A204.1 (cell line): ENCODE results near the gene LSM8.
"Not testable (repeated sequence)": the region's sequence is repeated elsewhere in the genome, so short reads cannot be mapped to it uniquely, and the experiment has no call there.

Source experiments
- FAIRE-seq: peaks from 2 replicates; lab custom pipeline; 2012; peaks lifted over from hg19 to GRCh38; lab: Jason Lieb, UNC

The LSM8 gene

DNA sequence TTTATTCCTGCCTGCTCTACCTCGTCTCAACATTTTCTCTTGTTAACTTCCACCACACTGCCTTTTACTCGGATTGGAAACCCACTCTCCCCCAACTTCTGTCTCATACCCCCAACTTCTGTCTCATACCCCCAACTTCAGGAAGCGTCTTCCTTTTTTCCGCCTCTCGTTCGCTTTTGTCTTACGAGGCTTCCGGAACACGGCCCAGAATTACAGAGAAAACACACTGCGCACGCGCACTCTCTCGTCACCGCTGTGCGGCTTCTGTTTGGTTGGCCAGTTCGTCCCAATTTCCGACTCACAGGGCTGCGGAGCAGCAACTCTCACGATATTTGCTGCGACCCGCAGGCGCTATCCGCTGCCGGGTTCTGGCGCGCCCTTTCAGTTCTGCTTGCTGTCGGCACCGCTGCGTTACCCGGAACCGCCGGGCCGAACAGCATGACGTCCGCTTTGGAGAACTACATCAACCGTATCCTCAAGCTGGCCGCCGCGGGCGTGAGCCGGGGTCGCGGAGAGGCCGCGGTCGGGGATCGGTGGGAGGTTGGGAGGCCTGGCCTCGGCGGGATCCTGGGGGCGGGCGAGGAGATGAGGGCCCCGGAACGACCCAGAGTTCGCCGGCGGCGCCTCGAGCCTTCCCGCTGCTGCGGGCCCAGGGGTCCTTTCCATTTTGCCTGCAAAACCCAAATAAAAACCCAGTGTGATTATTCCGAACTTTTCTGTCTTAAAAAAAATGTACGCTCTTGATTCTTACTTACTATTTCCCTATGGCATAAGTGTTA, at the start of gene LSM8:
Gene LSM8 (plus strand): TSS at position 379 of the 779 bp plus-strand sequence. CDS start 60 bp downstream, at position 439.
- FAIRE-seq, result peak; percentile 99

DNA sequence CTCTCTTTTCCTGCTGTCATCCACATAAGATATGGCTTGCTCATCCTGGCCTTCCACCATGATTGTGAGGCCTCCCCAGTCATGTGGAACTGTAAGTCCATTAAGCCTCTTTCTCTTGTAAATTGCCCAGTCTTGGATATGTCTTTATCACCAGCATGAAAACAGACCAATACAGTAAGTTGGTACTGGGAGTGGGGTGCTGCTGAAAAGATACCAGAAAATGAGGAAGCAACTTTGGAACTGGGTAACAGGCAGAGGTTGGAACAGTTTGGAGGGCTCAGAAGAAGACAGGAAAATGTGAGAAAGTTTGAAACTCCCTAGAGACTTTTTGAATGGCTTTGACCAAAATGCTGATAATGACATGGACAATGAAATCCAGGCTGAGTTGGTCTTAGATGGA, 49.5 kb upstream of the LSM8 start:
- FAIRE-seq, result not testable (repeated sequence)

DNA sequence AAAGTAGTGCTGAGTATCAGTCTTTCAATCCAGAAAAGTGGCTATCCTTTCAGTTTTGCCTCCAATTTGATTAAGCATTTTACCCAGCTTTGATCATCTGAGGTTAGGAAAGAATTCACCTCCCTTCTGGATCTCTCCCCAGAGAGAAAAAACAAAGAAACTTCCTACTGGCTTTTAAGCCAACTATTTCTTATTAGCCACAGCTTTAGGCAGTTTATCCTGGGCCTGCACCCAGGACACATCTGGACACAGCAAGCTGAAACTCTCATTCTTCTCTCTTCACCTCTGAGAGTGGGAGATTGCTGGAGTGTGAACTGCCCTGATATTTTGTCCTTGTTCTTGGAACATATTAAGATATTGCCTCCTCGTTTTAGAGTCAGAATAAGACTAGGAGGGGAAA, 43.5 kb upstream of the LSM8 start:
- FAIRE-seq, result no peak

DNA sequence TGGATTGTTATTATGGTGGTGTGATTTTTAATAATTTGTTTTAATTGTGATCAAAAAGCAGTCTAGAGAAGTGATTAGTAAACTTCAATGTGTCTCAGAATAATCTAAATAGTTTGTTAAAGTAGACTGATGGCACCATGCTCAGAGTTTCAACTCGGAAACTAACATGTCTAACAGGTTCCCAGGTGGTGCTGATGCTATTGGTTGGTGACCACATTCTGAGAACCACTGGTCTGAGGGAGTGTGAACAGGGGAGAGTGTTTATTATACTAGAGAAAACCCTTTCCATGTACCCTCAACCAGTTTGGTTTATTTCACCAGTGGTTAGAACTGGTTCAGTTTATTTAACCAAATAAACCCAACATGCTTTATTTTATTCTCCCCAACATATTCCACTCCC, 42.0 kb upstream of the LSM8 start:
- FAIRE-seq, result no peak

DNA sequence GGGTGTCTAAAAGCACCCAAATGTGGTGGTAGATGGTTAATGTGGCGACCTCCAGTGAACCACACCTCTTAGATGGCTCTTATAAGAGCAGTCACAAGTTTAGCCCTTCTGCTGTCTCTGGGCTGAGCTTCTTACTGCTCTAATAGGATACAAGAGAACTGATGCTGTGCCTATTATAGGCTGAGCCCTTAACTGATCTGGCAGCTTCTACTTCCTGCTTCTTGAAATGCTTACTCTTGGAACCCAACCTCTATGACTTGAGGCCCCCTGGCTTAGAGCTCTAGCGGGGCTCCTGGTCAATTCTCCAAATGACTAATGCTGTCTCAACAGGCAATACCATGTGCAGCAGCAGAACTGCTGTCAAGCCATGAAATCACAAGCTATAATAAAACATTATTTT, 35.0 kb upstream of the LSM8 start:
- no peak for FAIRE-seq

DNA sequence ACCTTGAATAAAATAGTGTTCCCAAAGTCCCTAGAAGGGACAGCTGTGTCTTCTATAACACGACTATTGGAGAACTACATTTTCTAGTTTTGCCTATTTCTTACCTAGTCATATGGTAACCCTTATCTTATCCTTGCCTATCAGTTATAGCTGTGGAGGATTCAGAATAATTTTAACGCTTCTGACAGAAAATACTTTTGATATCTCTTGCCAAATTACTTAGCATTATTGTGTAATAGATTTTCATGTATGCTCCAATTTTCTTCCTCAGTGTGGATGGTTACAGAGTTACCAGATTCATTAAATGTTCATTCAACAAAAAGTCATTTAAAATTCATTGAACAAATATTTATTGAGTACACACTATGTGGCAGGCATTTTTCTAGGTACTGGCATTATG, 34.6 kb upstream of the LSM8 start:
- FAIRE-seq, result no peak

DNA sequence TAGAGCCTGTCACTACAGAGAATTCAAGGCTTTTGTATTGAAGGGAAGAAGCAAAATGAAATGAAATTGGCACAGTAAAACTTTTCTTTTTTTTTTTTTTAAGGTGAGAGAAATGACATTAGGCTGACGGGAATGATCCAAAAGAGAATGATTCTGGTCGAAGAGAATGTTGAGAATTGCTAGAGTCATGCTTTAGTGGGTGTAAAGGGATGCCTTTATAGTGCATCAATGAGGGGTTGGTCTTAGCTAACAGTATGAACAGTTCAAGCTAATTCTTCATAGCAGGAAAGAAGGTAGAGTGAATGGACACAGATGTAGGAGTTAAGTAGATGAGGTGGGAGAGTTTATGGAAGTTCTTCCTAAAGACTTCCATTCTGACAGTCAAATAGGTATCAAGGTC, 32.3 kb upstream of the LSM8 start:
- FAIRE-seq, result no peak

DNA sequence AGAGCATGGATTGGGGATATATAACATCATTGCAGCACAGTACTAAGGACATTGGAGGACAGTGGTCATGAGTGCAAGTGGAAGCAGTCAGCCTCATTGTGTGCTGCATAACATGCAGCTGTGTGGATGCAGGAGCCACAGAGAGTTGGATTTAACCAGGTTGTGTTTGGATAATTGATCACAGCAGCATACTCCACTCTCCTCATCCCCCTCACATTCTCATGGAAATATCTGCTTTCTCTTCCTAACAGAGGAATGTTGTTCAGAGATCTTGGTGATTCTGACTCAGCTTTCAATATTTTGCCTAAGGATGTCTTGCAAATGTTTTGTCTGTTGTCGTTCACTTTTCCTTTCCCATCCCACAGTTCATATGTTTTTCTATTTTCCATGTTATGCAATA, 31.8 kb upstream of the LSM8 start:
- FAIRE-seq, result no peak

DNA sequence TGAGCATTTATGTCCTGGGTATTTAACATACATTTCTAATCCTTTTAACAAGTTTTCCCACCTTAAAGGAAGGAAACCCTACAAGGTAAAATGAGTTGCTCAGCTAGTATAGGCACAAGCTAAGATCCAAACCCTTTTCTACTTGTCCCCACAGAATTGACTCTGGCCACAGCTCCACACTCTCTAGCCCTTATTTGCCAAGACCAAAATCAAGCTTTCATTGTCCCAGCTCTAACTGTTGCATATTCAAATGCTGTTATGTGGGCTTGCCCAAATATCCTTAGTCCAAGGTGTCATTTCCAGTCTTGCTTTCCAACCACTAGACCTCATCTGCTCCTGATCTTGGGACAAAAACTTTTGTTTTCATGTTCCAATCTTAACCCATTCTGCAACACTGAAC, 31.3 kb upstream of the LSM8 start:
- no peak for FAIRE-seq

DNA sequence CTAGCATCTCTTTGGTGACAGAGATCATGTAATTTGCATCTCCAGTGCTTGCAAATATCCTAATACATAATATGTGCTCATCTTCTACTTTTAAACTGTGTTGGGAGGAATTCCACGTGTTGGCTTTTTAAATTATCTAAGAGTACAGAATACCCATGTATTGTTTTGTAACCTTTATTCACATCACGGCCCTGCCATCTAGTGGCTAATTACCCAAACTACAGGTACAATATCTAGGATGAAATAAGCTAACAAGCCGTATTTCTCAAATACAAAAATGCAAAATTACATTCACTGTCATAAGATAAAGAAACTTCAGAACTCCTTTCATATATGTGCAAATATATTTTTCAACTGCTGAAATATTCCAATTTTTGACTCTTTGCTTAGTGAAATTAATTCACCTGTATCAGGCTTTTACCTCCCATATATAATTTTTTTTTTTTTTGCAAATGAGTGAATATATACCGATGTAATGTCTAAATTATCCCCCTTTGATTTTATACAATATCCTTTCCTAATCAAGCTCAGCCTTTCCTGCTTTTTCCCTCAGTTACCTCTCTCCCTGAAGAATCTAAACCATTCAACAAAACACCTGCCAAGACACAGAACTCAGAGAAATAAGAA, 30.3 kb upstream of the LSM8 start:
- peak; percentile 95 for FAIRE-seq

DNA sequence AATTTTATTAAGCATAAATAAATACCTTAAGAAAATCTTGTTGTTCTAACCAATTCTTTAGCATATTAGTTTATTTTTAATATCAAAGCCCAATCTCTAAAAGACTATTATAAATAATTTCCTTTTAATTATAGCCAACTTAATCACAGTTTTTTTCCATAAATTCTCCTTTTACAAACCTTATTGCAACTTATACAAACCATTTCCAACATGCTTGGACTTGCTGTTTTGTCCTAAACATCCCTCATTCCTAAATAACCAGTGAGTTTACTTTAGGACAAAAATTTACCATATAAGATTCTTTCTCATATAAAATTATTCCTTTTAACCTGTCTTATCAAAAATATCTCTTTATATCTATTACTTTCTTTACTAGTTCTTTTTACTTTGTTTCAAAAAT, 25.2 kb upstream of the LSM8 start:
- no peak for FAIRE-seq

DNA sequence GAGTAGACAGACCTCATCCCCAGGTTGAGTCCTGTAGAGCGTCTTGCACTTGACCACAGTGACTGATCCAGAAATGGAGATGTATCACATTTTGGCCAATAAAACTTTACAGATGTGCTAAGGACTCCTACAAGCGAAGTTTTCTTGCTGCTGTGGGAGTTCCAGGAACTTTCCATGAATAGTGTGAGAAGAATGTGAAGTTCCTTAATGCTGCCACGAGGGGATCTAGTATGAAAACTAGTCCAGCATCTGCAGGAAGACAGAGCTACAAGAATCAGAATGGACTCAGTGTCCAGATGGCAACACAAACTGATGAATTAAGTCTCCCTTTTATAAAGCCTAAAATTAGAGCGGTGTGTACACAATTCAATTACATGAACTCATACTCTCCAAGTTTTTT, 14.8 kb upstream of the LSM8 start:
- FAIRE-seq, result no peak

DNA sequence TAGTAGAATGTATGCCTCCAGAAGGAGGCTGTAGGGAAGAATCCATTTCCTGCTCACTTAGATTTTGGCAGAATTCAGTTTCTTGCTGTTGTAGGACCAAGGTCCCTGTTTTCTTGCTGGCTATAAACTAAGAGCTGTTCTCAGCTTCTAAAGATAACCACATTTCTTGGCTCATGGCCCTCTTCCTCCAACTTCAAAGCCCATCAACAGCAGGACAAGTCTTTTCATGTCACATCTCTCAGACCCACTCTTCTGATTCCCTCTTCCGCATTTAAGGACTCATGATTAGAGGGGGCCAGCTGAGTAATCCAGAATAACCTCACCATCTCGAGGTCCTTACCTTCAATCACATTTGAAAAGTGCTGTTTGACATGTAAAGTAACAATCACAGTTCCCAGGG, 8.2 kb upstream of the LSM8 start:
- FAIRE-seq, result no peak

DNA sequence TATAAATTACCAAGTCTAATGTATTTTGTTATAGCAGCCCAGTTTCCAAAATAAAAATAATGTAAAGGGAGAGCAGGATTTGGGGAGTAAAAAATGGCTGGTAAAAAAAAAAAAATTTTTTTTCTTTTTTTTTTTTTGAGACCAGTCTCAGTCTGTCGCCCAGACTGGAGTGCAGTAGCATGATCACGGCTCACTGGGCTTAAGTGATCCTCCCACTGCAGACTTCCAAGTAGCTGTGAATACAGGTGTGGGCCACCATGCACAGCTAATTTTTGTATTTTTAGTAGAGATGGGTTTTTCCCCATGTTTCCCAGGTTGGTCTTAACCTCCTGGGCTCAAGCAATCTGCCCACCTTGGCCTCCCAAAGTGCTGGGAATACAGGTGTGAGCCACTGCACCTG, 4.8 kb upstream of the LSM8 start:
- no peak for FAIRE-seq

DNA sequence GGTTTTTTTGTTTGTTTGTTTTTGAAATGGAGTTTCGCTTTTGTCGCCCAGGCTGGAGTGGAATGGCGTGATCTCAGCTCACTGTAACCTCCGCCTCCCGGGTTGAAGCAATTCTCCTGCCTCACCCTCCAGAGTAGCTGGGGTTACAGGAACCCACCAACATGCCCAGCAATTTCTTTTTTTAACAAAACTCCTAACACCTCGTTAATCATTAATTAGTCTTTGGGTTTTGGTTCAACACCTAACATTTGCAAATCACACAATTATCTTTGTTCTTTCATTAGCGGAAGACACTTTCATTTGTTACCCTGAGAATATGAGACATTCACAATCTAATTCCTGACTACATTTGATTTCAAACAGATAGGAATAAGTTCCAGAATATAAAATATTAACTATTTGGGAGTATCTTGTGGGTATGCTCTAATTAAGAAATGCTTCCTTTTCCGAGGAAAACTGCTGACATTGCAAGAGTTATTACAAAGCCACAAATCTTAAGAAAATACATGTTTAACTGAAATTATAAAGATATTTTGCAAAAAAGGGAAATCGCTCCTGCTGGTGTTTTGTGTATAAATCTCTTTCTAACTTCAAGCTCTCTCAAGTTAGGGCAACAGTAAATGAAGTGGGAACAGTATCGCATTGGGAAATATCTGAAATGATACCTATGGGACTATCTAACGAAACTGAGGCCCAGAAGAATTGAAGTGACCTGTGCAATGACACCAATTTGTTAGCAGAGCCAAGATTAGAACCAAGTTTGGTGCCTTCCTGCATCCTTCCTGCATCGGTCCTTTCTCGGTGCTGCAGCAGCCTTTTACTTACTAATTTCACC, 1.2 kb upstream of the LSM8 start:
- FAIRE-seq, result no peak

DNA sequence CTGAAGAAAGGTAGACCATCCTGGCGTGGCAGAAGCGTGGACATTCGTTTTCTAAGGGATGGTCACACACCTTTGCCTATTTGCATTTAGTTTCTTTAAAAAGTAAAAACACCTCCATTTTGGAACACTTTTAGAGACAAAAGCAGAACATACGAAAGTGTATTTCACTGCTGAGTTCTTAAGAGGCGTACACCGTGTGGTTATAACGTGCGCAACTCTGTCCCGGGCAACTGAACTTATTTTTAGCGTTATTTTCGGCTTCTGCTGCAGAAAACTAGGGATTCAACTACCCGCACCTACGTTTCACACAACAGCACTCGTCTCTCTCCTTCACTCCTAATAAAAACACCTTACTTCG, 557 bp upstream of the LSM8 start:
- no peak for FAIRE-seq

DNA sequence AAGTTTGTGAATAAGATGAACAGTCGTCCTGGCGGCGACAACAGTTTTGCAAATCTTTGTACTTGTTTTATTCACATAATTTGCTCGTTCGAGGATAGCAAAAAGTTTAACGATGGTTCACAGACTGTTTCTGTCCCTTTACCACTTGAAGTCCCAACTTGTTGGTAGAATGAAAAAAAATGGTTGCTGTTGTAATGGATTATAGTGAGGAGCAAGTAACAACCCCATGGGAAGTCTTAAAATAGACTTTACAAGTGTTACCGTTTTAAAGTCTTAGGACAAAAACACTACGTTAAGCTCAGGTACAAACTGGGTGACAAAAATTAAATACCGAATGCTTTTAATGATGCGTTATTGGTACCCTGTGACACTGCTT, 589 bp downstream of the LSM8 start:
- no peak for FAIRE-seq

DNA sequence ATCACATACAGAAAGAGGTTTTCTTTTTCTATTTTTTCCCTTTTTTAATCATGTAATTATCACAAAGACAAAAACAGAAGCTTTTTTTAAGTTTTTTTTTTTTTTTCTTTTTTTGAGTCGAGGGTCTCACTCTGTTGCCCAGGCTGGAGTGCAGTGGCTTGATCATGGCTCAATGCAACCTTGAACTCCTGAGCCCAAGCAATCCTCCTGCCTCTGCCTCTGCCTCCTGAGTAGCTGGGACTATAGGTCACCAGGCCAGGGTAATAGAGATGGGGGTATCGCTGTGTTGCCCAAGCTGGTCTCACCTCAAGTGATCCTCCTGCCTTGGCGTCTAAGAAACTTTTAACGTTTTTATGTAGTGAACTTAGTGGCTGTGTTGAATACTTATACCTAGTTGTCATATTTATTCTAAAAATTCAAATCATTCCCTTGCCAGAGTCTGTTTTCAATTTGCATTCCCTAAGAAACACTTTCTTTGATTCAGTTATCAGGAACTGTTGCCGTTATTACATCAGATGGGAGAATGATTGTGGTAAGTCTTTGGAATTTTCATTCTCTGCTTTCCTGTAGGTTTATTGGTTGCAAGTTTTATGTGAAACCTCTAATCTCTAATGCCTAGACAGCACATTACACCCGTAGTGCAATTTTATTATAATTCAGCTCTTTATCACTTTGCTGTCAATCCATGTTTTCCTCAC, 1.3 kb downstream of the LSM8 start:
- no peak for FAIRE-seq

DNA sequence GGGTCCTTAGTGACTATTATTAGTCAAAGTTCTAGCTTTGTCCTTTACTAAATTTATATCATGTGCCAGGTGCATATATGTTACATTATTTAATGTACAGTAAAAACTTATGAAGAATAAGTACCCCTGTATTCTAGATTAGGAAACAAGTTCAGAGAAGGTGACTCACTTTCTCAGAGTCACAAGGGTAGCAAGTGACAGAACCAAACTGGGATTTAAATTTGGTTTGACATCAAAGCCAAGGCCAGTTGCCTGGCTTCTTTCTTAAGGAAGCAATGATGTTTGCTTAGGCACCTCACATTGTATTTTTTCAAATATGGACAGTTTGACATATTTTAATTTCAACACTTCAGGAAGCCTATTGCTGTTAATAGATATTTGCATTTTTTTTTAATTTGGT, 2.5 kb downstream of the LSM8 start:
- no peak for FAIRE-seq

DNA sequence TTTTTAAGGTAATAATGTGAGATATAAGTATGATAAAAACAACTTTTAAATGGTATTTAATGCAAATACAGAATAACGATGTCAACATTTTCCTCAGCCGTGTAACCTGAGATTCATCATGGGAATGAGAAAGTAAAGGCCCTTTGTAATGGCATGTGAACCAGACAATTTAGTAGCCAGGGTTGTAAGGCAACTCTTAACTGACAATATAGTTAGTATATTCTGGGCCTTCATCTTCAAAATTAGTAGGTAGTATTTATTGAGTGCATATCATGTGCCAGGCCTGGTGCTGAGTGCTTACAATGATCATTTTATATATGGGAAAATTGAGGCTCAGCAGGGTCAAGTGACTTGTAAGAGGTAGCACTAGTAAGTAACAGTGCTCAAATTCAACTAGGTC, 10.6 kb downstream of the LSM8 start:
- FAIRE-seq, result no peak

DNA sequence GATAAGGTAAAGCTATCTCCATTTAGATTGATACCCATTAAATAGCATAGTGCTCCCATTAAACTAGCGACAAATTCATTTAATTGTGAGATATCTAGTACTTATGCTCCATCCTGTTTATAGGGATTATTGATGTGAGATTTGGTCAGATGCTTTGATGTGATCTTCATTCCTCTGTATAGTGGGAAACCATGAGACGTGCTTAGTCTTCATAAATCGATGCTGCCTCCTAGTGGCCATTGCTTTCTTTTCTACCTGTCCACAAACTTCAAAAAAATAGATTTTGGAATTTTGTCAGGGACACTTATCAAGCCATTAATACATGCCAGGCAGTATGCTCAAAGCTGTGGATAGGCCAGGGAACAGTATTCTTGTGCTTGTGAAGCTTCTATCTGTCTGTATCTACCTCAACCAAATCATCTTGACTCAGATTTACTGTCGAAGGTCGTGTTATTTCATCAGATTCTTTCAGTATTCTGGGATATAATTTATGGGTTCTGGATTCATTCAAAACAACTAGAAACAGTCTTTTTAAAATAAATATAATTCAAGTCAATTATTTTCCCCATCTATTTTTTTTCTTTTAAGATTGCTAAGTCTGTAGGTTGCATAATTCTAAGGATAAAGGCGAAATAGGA, 12.0 kb downstream of the LSM8 start:
- peak; percentile 94 for FAIRE-seq

DNA sequence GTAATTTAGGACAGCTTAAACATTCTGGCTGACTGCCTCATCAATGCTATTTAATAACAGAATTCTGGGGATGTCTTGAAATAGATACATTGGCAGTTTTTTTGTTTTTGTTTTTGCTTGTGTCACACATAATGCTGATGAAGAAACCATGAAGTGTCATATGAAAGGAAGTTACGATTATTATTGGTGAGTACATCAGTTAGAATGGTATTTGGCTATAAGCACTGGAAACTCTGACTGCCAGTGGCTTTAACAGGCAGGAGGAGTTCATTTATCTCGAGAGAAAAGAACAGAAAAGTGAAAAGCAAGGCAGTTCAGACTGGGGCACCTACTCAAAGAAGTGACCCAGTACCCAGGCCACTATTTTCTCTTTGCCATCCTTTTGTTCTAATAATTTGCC, 18.1 kb downstream of the LSM8 start:
- FAIRE-seq, result no peak
